AG09319 (cell line): ENCODE results near the gene DAB2IP.

ENCODE experiments used
- DNase-seq: peaks from one replicate; pipeline ENCODE4 v3.0.0-alpha.2; 2010; ENCODE audit warnings: low read depth; ENCODE audit errors: extremely low read depth
- TF ChIP-seq, protein P1 (sequence below): IDR thresholded peaks from 2 replicates; pipeline ENCODE4 v1.5.1; 2011; ENCODE audit warnings: low read depth, mild to moderate bottlenecking, inconsistent platforms, low read length, moderate library complexity

The DAB2IP gene

DNA sequence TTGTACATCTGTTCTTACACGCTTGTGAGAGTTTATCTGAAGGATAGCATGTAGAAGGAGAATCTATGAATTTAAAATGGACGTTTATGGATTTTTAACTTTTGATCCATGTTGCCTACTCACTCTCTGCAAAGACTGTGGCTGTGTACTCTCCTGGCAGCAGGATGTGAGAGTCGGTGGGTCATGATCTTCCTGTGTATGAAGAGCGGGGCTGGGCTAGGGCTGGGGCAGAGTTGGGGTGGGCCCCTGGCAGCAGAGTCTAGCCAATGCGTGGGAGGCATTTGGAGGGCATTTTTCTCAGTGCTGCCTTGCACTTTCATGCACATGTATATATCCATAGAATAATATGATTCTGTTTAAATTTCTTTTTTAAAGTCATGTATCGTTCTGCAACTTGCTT, 24.0 kb upstream of the DAB2IP start:
- TF ChIP-seq, protein P1, sequence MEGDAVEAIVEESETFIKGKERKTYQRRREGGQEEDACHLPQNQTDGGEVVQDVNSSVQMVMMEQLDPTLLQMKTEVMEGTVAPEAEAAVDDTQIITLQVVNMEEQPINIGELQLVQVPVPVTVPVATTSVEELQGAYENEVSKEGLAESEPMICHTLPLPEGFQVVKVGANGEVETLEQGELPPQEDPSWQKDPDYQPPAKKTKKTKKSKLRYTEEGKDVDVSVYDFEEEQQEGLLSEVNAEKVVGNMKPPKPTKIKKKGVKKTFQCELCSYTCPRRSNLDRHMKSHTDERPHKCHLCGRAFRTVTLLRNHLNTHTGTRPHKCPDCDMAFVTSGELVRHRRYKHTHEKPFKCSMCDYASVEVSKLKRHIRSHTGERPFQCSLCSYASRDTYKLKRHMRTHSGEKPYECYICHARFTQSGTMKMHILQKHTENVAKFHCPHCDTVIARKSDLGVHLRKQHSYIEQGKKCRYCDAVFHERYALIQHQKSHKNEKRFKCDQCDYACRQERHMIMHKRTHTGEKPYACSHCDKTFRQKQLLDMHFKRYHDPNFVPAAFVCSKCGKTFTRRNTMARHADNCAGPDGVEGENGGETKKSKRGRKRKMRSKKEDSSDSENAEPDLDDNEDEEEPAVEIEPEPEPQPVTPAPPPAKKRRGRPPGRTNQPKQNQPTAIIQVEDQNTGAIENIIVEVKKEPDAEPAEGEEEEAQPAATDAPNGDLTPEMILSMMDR = no peak
- no peak for DNase-seq

DNA sequence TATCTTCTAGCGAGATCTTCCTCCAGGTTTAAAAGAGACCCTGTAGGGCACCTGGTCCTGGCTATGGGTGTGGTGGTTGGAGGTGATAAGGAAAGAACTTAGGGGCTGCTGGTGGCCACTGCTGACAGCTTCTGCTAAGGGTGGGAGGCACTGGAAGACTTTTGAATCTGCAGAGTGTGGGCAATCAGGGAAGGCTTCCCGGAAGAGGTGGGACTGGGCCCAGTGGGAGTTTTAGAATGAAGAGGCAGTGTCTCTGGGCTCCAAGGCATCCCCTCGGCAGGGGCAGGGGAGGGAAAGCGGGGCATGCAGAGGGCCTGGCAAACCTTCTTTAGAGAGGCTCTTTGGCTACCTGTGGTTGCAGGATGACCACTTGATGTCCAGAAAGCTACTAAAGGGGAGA, 23.0 kb upstream of the DAB2IP start:
- TF ChIP-seq, protein P1 = no peak
- DNase-seq = no peak

DNA sequence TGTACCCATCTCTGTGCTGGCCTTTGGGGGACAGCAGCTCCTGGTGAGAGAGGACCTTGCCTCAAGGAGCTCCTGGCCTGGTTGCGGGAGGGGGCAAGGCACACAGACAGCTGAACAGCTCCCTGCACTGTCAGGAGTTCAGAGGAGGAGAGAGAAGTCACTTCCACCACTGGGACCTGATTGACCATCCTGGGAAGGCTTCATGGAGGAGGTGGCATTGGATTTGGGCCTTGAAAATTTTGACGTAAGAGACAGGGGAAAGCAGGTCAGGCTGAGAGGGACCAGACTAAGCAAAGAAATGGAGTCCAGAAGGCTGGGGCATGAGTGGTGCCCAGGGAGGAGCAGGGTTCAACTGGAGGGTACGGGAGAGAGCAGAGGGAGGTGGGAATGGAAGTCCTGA, 20.3 kb upstream of the DAB2IP start:
- TF ChIP-seq, protein P1 = no peak
- no peak for DNase-seq

DNA sequence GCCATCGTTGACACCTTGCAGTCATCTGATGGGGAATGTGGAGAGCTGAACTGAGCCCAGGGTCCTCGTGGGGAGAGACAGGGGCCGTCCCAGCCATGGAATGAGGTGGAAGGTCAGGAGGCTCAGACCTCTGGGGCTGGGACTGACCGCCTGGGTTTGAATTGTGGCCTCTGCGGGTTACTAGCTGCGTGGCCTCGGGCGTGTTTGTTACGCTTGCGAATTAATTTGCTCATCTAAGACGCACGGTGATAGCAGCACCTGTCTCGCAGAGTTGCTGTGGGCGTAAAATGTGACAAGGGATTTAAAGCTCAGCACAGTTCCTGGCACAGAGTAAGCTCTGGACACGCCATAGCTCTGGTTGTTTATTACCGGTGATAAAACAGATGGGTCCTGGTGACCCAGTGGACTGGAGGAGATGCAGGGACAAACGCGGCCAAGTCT, 19.4 kb upstream of the DAB2IP start:
- DNase-seq = no peak
- TF ChIP-seq, protein P1 = no peak

DNA sequence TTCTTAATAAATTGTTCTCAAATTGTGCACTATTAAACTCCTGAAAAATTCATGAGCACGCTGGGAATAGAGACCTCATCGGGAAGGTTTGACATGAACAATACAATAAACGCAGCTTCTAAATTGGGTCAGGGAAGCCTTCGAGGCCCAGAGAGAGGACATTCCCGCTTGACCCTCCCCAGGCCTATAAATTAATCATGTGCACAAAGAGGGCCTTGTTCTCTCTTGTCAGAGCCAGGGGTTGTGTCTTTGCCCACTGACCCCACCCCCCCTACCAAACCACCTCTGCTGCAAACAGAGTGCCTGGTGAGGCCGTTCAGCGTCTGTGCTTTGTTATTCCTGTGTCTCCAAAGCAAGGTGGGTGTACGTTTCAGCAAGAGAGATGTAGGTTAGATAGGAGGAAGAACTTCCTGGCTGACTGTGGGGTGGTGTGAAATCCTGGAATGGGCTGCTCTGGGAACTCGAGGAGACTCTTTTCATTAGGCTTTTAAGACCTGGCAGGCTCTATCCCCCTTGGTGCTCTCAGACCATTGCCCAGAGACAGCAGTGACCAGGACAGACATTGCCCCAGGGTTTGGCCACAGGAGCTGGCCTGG, 18.2 kb upstream of the DAB2IP start:
- TF ChIP-seq, protein P1 = no peak
- no peak for DNase-seq

DNA sequence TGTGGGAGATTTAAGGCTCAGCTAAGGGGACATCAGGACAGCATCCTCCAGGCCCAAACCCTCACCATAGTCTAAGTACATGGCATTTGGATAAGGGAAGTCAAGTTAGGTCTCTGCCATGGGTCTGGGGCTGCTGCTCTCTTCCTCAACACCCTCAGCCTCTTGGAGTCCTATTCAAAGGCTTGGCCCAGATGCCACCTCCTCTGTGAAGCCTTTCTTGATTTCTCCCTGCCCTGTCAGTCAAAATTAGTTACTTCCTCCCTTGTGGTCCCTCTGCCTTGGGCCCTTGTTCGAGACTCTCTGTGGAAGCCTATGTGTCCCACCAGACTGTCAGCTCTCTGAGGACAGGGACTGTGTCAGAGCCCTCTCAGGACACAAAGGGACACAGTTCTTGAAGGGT, 17.7 kb upstream of the DAB2IP start:
- no peak for DNase-seq
- TF ChIP-seq, protein P1 = no peak

DNA sequence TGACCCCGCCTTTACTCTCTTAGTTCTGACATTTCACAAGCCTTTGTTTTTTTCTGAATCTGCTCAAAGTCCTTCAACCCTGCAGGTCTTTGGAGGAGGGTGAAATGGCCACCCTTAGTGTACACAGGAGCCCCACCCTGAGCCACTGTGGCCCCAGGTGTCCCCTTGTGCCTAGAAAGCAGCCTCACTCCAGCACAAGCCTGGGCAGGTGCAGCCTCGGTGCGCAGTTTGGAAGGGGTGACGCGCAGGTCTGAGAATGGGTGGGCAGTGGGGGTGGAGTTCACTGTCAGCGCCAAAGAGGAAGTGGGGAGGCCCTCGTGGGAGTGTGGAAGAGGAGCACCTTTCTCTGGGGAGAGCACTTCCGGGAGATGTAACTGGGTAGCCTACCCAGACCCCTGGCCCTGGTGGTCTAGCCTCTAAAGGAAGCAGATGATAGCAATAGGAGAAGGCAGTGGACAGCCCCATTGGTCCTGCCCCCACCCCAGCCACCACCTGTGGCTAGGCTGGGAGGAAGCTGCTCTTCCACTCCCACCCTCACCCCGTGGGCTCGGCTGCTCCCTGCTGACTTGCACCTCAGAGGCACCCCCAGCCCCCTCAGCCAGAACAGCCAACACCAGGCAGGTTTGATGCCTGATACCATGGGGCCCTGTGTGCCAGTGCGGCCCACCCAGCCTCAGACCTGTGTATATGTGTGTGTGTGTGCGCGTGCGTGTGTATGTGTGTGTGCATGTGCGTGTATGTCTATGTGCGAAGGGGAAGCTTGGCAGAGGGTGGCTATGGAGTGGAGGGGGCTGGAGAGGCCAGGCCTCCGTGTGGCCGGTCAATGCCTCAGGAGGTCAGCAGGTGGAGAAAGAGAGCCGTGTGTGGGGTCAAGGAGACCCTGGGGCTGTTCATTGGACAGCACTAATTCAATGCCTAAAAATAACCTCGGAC, 16.8 kb upstream of the DAB2IP start:
- DNase-seq = no peak
- TF ChIP-seq, protein P1 = peak; percentile 50
